HG03064 (cell line): ENCODE data around the gene RPS6KB2.

Experiments used
- ATAC-seq: cut with Tn5 transposase; IDR thresholded peaks from one replicate; pipeline ENCODE4 v1.9.1; 2021; ENCODE audit warnings: low read depth; ENCODE audit not compliant: unreplicated experiment

RPS6KB2 gene

GRCh38 chr11:67440229-67441097 lies 12.2 kb downstream of the RPS6KB2 start:
- ATAC-seq = no peak

GRCh38 chr11:67441098-67441563 lies 12.8 kb downstream of the RPS6KB2 start:
- no peak for ATAC-seq

- no peak for ATAC-seq
Observed at GRCh38 chr11:67441731-67442351, 13.5 kb downstream of the RPS6KB2 start.

GRCh38 chr11:67442504-67443404 lies 14.5 kb downstream of the RPS6KB2 start:
- no peak for ATAC-seq

GRCh38 chr11:67445515-67445914 lies 17.2 kb downstream of the RPS6KB2 start:
- no peak for ATAC-seq

- no peak for ATAC-seq
Observed at GRCh38 chr11:67448220-67448609, 19.9 kb downstream of the RPS6KB2 start.

- no peak for ATAC-seq
Observed at GRCh38 chr11:67449116-67449844, 21.0 kb downstream of the RPS6KB2 start.

- ATAC-seq = no peak
Observed at GRCh38 chr11:67450796-67451657, 22.7 kb downstream of the RPS6KB2 start.

GRCh38 chr11:67451658-67451976 lies 23.3 kb downstream of the RPS6KB2 start:
- ATAC-seq = no peak

- no peak for ATAC-seq
Observed at GRCh38 chr11:67452141-67452952, 24.1 kb downstream of the RPS6KB2 start, which contains the start of gene GPR152. GPR152 (minus strand) TSS chr11:67452729; CDS start chr11:67452724, 5 bp downstream.

GRCh38 chr11:67453816-67454732 lies 25.8 kb downstream of the RPS6KB2 start:
- ATAC-seq = no peak

GRCh38 chr11:67455054-67455453 lies 26.8 kb downstream of the RPS6KB2 start, which contains the start of gene CABP4:
CABP4 (plus strand) TSS chr11:67455354; CDS start chr11:67455424, 70 bp downstream.
- ATAC-seq = no peak

GRCh38 chr11:67456068-67456705 lies 27.9 kb downstream of the RPS6KB2 start:
- ATAC-seq = no peak

- no peak for ATAC-seq
Observed at GRCh38 chr11:67457453-67457852, 29.2 kb downstream of the RPS6KB2 start.

GRCh38 chr11:67458266-67458665 lies 30.0 kb downstream of the RPS6KB2 start:
- no peak for ATAC-seq

- ATAC-seq = no peak
Observed at GRCh38 chr11:67463186-67463585, 34.9 kb downstream of the RPS6KB2 start.
